NCI-H1436 treated with DMSO at 0.1 percent for 48 hours (cell line): ENCODE results near the gene RNF26.

Experiments
- DNase-seq: peaks from one replicate; lab custom pipeline; 2025; lab: John Stamatoyannopoulos, UW

The RNF26 gene

DNA sequence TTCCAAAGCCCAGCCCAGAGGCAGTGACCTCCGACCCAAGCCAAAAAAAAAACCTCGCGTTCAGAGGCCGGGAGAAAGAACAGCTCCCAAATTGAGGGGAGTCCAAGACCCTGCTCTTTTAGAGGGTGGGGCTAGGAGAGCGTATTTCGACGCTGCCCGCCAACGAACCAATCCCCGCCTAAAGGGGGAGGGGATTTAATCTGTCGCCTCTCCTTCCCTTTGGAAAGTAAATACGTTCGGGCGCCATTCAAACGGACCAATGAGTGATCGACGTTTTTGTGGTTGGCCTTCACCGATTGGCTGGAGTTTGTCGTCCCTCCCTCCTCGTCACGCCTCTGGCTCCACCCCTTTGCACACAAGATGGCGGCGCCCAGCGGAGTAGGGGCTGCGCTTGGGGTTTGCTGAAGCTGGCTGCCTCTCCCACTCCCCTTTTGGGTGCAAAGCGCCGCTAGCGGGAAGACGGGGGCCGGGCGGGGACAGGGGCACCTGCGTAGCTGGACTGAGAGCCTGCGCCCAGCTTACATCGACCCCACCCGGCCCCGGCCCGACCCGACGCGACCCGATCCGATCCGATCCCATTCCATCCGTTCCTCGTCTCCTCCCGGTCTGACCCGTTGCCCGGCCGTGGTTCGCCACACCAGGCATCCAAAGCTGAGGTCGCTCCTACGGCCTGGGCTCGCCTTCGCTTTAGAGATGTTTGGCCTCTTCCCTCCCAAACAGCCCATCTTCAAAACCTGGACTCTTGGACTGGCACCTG, at the start of gene RNF26:
Gene RNF26, plus strand, starts transcription at position 354 of the 757 bp plus-strand sequence. CDS start 596 bp downstream, outside the sequence.
- DNase-seq = peak; percentile 95

DNA sequence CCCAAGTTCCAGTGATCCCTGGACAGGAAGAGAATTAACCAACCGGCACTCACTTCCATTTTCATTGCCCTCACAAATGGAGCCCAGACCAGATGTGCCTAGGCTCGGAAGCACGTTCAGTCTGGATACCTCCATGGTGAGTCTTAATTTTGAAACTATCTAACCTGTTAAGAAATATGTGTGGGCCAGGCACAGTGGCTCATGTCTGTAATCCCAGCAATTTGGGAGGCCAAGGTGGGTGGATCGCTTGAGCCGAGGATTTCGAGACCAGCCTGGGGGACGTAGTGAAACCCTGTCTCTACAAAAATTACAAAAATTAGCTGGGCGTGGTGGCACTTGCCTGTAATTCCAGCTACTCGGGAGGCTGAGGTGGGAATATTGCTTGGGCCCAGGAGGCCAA, 48.9 kb upstream of the RNF26 start:
- DNase-seq = no peak

GRCh38 chr11:119288219-119288618, 46.1 kb upstream of the RNF26 start:
- no peak for DNase-seq

- no peak for DNase-seq
These were observed 43.3 kb upstream of the RNF26 start for GRCh38 chr11:119290894-119291497.

DNA sequence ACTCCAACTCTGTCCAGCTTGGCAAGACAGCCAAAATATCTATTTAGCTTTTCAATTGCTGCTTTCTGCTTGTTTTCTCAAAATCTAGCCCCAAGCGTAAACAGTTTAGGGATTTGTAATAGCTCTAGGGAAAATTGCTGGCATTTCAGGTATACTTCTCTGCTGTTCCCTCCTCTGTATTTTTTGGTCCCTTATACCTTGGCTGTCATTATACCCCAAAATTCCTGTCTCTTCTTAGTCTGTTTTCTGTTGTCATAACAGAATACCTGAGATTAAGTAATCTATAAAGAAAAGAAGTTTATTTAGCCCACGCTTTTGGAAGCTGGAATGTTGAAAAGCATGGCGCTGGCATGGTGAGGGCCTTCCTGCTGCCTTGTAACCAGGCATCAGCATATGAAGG, 40.9 kb upstream of the RNF26 start:
- DNase-seq = no peak

- DNase-seq = no peak
These were observed 39.1 kb upstream of the RNF26 start for GRCh38 chr11:119295178-119295577.

DNA sequence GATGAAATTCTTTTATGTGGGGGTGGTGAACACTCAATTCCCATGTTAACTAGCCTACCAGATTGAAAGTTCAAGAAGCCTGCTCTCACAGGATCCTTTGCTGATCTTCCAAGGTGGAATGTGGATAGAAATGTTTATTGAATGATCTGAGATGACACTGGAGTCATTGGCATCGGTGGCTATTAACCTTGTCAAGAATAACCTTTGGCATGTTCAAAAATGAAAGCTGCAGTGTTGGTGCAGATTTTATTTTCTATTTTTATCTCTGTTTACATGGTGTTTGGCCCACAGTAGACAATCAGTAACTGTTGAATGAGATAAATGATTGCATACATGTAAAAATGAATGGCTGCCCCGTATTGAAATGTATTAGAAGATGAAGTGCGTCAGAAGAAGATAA, 36.4 kb upstream of the RNF26 start:
- DNase-seq = no peak

DNA sequence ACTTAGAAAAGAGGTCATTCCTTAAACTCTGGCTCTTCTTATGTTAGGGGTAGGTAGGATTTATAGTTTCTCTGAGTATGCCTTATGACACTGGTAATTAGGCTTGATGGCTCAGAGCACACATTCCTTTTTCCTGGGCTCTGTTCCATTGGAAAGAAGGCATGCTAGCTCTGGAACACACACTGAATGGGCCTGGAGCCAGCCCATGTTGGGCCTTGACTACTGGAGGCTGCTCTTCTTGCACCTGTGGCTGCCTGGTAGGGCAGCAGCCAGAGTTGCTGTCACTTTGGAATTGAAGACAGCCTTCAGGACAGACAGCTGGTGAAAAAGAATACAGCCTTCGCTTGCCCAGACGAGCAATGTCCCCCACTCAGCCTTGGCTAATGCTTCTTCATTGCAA, 35.6 kb upstream of the RNF26 start:
- DNase-seq = no peak

- no peak for DNase-seq
These were observed 34.9 kb upstream of the RNF26 start for GRCh38 chr11:119299416-119299815.

DNA sequence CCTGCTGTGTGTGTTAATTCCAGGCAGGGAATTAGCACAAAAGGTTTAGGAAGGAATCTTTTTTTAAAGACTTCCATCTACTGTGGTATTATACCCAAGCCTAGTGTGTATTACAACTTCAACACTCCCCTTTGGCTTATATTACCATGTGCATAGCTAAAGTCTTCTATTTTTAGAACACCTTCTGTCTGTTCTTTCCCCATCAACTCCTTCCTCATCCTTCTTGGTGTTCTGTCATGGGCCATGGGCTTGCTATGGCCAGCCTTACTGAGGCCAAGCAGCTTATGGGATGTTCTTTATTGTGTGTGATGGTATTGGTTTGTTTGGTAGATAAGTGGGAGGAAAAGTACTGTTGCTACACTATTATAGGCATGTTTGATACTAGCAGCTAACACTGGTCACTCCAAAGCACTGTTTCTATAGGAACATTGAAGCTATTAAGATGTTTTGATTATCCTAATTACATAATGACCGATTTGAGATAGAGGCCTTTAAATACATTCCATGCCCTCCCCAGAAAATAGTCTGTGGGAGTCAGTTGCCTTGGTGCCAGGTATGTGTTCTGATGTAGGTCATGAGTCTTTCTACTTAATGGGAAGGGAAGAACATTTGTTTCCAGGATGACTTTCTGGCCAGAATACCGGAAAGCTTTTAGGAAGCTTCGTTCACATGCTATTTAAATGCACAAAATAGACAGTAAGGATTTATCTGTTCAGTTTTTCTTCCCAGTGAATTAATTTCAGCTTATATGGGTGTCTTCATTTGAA, 33.9 kb upstream of the RNF26 start:
- no peak for DNase-seq

- no peak for DNase-seq
These were observed 31.1 kb upstream of the RNF26 start for GRCh38 chr11:119303227-119303718.

DNA sequence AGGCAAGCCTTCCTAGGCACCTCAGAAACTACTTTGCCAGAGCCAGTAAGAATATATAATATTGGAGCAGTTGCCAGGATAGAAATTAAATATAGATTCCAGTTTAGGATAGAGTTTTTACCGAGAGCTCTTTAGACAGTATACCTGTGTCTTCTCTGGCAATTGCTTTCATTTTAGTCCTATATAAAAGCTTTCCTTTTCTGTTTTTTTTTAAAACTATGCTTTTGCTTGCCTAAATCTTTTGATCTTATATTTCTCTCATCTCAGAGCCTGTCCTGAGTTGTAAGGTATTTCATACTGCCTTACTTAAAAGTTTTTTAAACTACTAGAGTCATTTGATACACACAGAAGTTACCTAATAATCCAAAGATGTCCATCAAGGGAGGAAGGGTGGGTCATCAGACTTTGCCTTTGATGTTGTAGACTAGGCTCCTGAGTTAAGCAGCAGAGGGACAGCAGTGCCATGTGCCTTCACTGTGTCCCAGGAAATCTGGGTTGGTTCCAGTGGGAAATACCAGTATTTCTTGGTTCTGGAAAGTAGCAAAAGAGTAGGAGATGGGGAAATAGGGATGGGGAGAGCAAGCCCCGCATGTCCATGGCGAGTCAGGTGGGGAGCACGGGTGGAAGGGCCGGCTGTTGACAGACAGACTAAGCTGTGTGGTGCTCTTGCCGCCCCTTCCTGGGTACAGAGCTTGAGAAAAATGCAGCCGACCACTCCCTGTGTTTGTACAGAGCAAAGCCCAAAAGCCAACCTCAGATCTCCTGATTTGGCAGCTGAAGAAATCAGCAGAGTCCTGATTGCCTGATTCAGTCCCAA, 28.6 kb upstream of the RNF26 start:
- DNase-seq = no peak

DNA sequence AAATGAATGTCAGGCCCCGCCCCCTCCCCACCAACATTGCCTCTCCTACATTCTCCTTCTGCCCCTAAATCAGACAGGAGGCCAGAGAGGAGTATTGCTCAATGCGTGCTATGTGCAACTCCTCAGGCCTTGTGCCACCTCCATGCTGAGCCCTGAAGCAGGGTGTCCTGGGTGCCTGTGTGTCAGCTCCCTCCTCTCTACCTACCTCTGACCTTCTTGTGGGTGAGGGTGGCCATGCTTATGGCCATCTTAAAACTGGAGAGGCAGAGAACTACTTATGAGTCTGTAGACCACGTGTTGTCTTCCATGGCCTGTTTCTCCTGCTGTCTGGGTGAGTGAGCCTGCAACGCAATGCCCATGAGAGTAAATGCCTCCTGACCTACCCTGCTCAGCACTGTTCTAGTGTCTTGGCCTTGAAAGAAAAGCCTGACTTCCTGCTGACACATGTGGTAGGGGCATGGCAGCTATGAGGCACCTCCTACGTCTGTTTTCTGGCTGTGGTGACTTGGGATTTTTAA, 27.9 kb upstream of the RNF26 start:
- DNase-seq = no peak

DNA sequence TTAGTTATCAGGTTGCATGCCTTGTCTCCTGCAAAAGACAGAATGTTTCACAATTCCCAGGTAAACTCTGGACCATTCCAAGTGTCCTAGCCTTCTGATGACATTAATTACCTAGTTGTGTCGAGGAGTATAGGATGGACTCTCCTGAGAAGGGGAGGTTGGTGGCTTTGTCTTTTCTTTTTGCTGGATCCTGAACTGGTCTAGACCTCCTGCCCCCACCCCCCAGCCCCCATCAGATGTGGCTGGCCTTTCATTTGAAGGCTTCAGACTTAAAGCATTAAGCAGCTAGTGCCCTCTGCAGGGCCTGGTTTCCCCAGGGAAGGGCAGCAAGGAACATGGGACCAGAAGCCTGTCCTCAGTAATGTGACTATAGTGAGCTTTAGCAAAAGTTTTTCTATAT, 27.1 kb upstream of the RNF26 start:
- no peak for DNase-seq

GRCh38 chr11:119307974-119308373, 26.4 kb upstream of the RNF26 start:
- no peak for DNase-seq

DNA sequence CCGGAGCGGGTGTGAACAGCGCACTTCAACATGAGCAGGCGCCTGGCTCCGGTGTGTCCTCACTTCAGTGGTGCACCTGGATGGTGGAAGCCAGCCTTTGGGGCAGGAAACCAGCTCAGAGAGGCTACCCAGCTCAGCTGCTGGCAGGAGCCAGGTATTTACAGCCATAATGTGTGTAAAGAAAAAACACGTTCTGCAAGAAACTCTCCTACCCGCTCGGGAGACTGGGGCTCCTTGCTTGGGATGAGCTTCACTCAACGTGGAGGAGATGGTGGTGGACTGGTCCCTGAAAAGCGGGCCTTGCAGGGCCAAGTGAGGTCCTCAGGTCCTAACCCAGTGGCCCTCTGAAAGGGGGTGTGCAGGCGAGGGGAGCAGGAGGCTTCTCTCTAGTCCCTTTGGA, 24.9 kb upstream of the RNF26 start:
- no peak for DNase-seq

- DNase-seq = no peak
These were observed 24.2 kb upstream of the RNF26 start for GRCh38 chr11:119309953-119310681.

- DNase-seq = no peak
These were observed 23.7 kb upstream of the RNF26 start for GRCh38 chr11:119310682-119311052.

DNA sequence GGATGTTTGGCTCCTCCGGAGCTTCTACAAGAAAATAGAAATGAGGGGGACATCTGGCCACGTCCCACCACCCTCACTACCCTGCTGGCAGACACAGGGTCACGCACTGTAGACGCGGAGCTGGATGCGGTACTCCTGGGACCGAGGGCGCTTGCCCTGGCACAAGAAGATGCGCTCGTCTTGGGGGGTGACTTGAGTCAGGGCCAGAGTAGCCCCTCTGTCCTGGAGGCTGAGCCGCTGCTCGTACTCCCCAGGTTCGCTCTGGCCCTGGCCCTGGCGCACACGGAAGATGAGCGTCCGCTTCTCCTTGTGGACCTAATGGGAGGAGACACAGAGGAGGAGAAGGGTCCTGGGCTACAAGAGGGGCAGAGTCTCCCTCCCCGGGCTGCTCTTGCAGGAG, 19.6 kb upstream of the RNF26 start:
- DNase-seq = no peak

DNA sequence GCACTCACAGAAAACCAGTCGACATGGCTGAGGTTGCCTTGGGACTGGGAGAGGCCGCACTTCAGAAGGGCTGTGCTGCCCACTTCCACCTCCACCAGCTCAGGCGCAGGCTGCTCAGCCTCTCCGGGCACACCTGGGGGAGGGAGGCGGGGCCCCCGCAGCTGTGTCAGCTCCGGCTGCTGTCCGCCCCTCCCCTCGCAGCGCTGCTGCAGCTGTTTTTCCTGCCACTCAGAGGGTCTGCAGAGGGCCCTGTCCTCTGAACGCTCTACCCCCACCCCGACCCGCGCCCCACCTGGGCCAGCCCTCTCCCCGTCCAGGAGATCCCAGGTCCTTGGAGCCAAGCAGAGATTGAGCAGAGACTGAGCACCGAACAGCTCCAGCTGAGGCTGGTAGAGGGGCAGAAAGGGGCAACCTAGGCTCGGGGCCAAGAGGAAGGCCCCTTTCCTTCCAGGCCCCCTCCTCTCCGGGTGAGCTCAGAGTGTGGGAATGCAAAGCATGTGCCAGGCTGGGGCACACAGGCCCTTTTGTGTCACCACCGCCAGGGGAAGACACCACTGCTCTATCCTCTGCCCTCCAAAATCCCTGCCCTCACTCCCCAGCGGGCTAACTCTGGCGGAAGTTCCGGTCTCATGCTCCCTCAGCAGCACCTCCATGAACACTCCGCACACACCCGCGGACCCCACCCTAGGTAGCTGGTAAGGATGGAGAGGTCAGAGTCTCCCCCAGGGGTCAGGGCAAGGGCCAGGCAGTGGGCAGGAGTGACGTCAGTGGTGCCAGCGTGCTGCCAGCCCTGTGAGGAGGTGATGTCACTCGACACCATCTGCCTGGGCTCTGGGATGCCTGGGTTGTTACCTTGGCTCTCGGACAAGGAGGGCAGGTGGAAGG, 19.0 kb upstream of the RNF26 start:
- no peak for DNase-seq
